Left lobe of liver (tissue), 2 donors: ENCODE measurements around the gene TTC19. TPM values are rescaled to one million over a fixed set of nuclear protein-coding genes. Genes with fewer than 3 reads are reported as not detected.
"Not testable (repeated sequence)": the region's sequence is repeated elsewhere in the genome, so short reads cannot be mapped to it uniquely, and the experiment has no call there.

Source experiments
- ATAC-seq: fragments of 200-7000 bp; cut with Tn5 transposase; one replicate; pipeline ENCODE4 v1.9.1; 2020; ENCODE audit warnings: mild to moderate bottlenecking, moderate library complexity
- DNase-seq: peaks from one replicate; pipeline ENCODE4 v3.0.0-alpha.2; 2020; ENCODE audit warnings: low spot score
- total RNA-seq: library from RNA; stranded (reverse); gene quantifications from one replicate; pipeline ENCODE4 v1.2.1, GENCODE V29; 2021
- donor health status: DM: no; HTN: no; CAD: no; lungs with moderate emphysema.
- donor health status: DM: no; HTN: yes; CAD: no.

The TTC19 gene
- total RNA-seq, 1 donor from 2014 or later, result 23.6 TPM

GRCh38 chr17:16026895-16027294, 27.3 kb downstream of the TTC19 start:
- peak; percentile 7 for ATAC-seq
- no peak for DNase-seq

- no peak for ATAC-seq
- DNase-seq, result no peak
Measured at GRCh38 chr17:16027708-16028584, 28.3 kb downstream of the TTC19 start.

GRCh38 chr17:16033729-16034349, 34.2 kb downstream of the TTC19 start:
- no peak for DNase-seq

GRCh38 chr17:16036261-16036660, 36.6 kb downstream of the TTC19 start:
- DNase-seq, result no peak
- no peak for ATAC-seq

More at GRCh38 chr17:16033729-16034349, 34.2 kb downstream of the TTC19 start:
- ATAC-seq, result no peak

GRCh38 chr17:16037636-16038035, 38.0 kb downstream of the TTC19 start:
- peak; percentile 21 for ATAC-seq
- DNase-seq, result no peak

- peak; percentile 73 for ATAC-seq
- DNase-seq, result peak; percentile 92
Measured at GRCh38 chr17:16040710-16041251, 41.2 kb downstream of the TTC19 start.

GRCh38 chr17:16044487-16044886, 44.9 kb downstream of the TTC19 start:
- no peak for DNase-seq
- peak; percentile 38 for ATAC-seq

- DNase-seq, result no peak
- ATAC-seq, result no peak
Measured at GRCh38 chr17:16046966-16047365, 47.3 kb downstream of the TTC19 start.

- ATAC-seq, result no peak
- DNase-seq, result no peak
Measured at GRCh38 chr17:16048811-16049449, 49.3 kb downstream of the TTC19 start.

- DNase-seq (no peak), ATAC-seq (no peak)
Measured at GRCh38 chr17:16050844-16051243, 51.2 kb downstream of the TTC19 start.

- DNase-seq, result no peak
- no peak for ATAC-seq
Measured at GRCh38 chr17:16052486-16052885, 52.9 kb downstream of the TTC19 start.

- ATAC-seq, DNase-seq: not testable (repeated sequence)
Measured at GRCh38 chr17:16055139-16055538, 55.5 kb downstream of the TTC19 start.

GRCh38 chr17:16061631-16062030, 62.0 kb downstream of the TTC19 start:
- ATAC-seq (no peak), DNase-seq (no peak)

GRCh38 chr17:16066125-16066524, 66.5 kb downstream of the TTC19 start:
- no peak for ATAC-seq
- DNase-seq, result no peak

- DNase-seq (no peak), ATAC-seq (no peak)
Measured at GRCh38 chr17:16068323-16068722, 68.7 kb downstream of the TTC19 start.

- no peak for ATAC-seq
Measured at GRCh38 chr17:16072031-16072430, 72.4 kb downstream of the TTC19 start.

GRCh38 chr17:16073845-16074244, 74.2 kb downstream of the TTC19 start:
- no peak for ATAC-seq
- DNase-seq, result no peak

More at GRCh38 chr17:16072031-16072430, 72.4 kb downstream of the TTC19 start:
- no peak for DNase-seq

- ATAC-seq, result no peak
- no peak for DNase-seq
Measured at GRCh38 chr17:16074423-16074822, 74.8 kb downstream of the TTC19 start.

- no peak for ATAC-seq
- no peak for DNase-seq
Measured at GRCh38 chr17:16075949-16076348, 76.3 kb downstream of the TTC19 start.
